GM12892 (cell line): ENCODE results near the gene SEPTIN12.

Source experiments
- POLR2A ChIP-seq: IDR thresholded peaks from 2 replicates; pipeline ENCODE4 v1.6.1; 2011; ENCODE audit warnings: low read depth, low read length, control low read depth
- POLR2AphosphoS5 ChIP-seq: IDR thresholded peaks from 2 replicates; pipeline ENCODE4 v1.6.1; 2011; ENCODE audit warnings: low read depth, low read length, control low read depth
- TAF1 ChIP-seq: IDR thresholded peaks from 2 replicates; pipeline ENCODE4 v1.6.1; 2011; ENCODE audit warnings: low read depth, mild to moderate bottlenecking, control low read depth, low read length, borderline replicate concordance

- TF ChIP-seq POLR2AphosphoS5 = no peak
- TF ChIP-seq POLR2A = no peak
- TF ChIP-seq TAF1 = no peak
Observed at GRCh38 chr16:4787068-4787467, 1.1 kb downstream of the SEPTIN12 start.
